ENCODE data around the gene IRF7. TPM values are rescaled to one million over a fixed set of nuclear protein-coding genes. Genes with fewer than 3 reads are reported as not detected.

The IRF7 gene
- total and polyA plus RNA-seq, 9 of the 15 experiments (the other 6 are each of a cell fraction or from before 2014, with no cell fraction given), result 0.27 to 7.6 (median 1.8) TPM

DNA sequence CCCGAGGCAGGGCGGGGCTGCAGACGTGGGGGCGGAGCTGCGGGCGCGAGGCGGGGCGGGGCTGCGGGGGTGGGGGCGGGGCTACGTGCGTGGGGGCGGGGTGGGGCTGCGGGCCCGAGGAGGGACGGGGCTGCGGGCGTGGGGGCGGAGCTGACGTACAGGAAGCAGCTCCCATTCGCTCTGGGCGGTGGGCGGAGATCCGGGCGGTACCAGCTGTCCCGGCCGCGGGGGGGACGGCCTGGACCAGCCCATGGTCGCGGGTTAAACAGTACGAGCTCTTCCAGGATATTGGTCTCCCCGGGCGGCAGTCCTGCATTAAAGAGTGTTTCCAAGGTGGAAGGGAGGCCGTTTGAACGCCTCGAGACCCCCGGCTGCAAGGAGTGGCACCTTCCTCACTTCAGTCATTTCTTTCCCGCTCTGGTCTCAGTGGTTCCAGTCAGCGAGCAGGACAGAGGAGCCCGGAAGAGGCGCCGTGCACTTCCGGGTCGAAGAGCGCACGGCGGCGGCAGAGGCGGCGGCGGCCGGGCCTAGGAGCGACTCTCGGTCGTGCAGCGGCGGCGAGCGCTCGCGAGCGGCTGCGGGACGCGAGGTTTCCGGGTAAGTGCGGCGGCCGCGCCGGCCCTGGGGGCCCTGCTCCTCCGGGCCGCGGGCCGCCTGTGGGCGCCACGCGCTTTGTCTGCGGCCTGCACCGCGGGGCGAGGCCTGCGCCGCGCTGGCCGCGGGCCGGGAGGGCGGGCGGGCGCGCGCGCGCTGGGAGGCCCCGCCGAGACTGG is 39.6 kb downstream of the IRF7 start, which contains the start of gene PHRF1 (continued):
- 0 out of 2 replicates have a peak, but pooled peaks have one; percentile 34 for TF ChIP-seq SOX6 (IDR thresholded peaks at IDR 0.05)
- peak; percentile 35; the same call in 1 of the 2 replicates for TF ChIP-seq ARID1B (IDR thresholded peaks at IDR 0.05)
- no peak for TF ChIP-seq KLF10 (CRISPR knock-in tag; IDR thresholded peaks at IDR 0.05)
- TF ChIP-seq SIRT6 (IDR thresholded peaks at IDR 0.05; ENCODE audit: low read depth, low read length), result no peak
- TF ChIP-seq, protein P1, sequence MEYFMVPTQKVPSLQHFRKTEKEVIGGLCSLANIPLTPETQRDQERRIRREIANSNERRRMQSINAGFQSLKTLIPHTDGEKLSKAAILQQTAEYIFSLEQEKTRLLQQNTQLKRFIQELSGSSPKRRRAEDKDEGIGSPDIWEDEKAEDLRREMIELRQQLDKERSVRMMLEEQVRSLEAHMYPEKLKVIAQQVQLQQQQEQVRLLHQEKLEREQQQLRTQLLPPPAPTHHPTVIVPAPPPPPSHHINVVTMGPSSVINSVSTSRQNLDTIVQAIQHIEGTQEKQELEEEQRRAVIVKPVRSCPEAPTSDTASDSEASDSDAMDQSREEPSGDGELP (CRISPR knock-in tag; IDR thresholded peaks at IDR 0.05; ENCODE audit: borderline replicate concordance), result peak; percentile 83
- TF ChIP-seq ATF7 (IDR thresholded peaks at IDR 0.05), result peak; percentile 100
- no peak for TF ChIP-seq HMG20B (CRISPR knock-in tag; IDR thresholded peaks at IDR 0.05)
- TF ChIP-seq RNF2 (IDR thresholded peaks at IDR 0.05), result peak; percentile 45; the same call in 1 of the 2 replicates
- TF ChIP-seq FOXJ2 (tag; IDR thresholded peaks at IDR 0.05), result no peak
- no peak for TF ChIP-seq ZC3H8 (IDR thresholded peaks at IDR 0.05)
- no peak for TF ChIP-seq ATF1 (CRISPR knock-in tag; IDR thresholded peaks at IDR 0.05)
- TF ChIP-seq ATF1 (tag; IDR thresholded peaks at IDR 0.05), result peak; percentile 53; the same call in 1 of the 2 replicates
- TF ChIP-seq HDAC1 (IDR thresholded peaks at IDR 0.05), result peak in 1 of 2 experiments; percentile 57; a peak in 1 of 4 replicates
- TF ChIP-seq NCOR1 (IDR thresholded peaks at IDR 0.05), result no peak
- peak; percentile 97 for TF ChIP-seq MBD2 (IDR thresholded peaks at IDR 0.05; ENCODE audit: borderline replicate concordance, low read depth)
- peak; percentile 93 for TF ChIP-seq E2F3 (CRISPR knock-in tag; IDR thresholded peaks at IDR 0.05)
- no peak for TF ChIP-seq ZNF707 (CRISPR knock-in tag; conservative IDR thresholded peaks at IDR 0.05)
- TF ChIP-seq TBP (optimal IDR thresholded peaks at IDR 0.05; ENCODE audit: low read depth, low read length), result peak; percentile 97
- no peak for TF ChIP-seq NFIC (IDR thresholded peaks at IDR 0.05)
- peak; percentile 9 for TF ChIP-seq CHD1 (IDR thresholded peaks at IDR 0.05; ENCODE audit: low read length)
- peak; percentile 68 for TF ChIP-seq ESRRA (IDR thresholded peaks at IDR 0.05; ENCODE audit: borderline replicate concordance, low read depth)
- TF ChIP-seq, protein P2, sequence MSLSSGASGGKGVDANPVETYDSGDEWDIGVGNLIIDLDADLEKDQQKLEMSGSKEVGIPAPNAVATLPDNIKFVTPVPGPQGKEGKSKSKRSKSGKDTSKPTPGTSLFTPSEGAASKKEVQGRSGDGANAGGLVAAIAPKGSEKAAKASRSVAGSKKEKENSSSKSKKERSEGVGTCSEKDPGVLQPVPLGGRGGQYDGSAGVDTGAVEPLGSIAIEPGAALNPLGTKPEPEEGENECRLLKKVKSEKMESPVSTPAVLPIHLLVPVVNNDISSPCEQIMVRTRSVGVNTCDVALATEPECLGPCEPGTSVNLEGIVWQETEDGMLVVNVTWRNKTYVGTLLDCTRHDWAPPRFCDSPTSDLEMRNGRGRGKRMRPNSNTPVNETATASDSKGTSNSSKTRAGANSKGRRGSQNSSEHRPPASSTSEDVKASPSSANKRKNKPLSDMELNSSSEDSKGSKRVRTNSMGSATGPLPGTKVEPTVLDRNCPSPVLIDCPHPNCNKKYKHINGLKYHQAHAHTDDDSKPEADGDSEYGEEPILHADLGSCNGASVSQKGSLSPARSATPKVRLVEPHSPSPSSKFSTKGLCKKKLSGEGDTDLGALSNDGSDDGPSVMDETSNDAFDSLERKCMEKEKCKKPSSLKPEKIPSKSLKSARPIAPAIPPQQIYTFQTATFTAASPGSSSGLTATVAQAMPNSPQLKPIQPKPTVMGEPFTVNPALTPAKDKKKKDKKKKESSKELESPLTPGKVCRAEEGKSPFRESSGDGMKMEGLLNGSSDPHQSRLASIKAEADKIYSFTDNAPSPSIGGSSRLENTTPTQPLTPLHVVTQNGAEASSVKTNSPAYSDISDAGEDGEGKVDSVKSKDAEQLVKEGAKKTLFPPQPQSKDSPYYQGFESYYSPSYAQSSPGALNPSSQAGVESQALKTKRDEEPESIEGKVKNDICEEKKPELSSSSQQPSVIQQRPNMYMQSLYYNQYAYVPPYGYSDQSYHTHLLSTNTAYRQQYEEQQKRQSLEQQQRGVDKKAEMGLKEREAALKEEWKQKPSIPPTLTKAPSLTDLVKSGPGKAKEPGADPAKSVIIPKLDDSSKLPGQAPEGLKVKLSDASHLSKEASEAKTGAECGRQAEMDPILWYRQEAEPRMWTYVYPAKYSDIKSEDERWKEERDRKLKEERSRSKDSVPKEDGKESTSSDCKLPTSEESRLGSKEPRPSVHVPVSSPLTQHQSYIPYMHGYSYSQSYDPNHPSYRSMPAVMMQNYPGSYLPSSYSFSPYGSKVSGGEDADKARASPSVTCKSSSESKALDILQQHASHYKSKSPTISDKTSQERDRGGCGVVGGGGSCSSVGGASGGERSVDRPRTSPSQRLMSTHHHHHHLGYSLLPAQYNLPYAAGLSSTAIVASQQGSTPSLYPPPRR (CRISPR knock-in tag; IDR thresholded peaks at IDR 0.05; ENCODE audit: borderline replicate concordance), result no peak
- TF ChIP-seq KDM4B (IDR thresholded peaks at IDR 0.05; ENCODE audit: borderline replicate concordance in 2 of 2, low read depth in 1 of 2), result peak in 1 of 2 experiments; percentile 80; a peak in 1 of 4 replicates
- peak; percentile 73 for TF ChIP-seq POLR2A (conservative IDR thresholded peaks at IDR 0.05)
- TF ChIP-seq, protein P3, sequence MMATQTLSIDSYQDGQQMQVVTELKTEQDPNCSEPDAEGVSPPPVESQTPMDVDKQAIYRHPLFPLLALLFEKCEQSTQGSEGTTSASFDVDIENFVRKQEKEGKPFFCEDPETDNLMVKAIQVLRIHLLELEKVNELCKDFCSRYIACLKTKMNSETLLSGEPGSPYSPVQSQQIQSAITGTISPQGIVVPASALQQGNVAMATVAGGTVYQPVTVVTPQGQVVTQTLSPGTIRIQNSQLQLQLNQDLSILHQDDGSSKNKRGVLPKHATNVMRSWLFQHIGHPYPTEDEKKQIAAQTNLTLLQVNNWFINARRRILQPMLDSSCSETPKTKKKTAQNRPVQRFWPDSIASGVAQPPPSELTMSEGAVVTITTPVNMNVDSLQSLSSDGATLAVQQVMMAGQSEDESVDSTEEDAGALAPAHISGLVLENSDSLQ (IDR thresholded peaks at IDR 0.05), result peak; percentile 66
- 0 out of 2 replicates have a peak, but pooled peaks have one; percentile 60 for TF ChIP-seq ZNF24 (IDR thresholded peaks at IDR 0.05)
